Activated naive CD4-positive, alpha-beta T cell treated with anti-CD3 and anti-CD28 coated beads, Interleukin-2, amount 10 ng/mL, durations not matched to agents 7 days and 5 days (primary cell): ENCODE measurements around the gene ABHD17A.
"Not testable (repeated sequence)": the region's sequence is repeated elsewhere in the genome, so short reads cannot be mapped to it uniquely, and the experiment has no call there.

ENCODE experiments used
- CTCF ChIA-PET: fragments of 350-600 bp; sonication (Branson Sonifier 250); formaldehyde crosslinking; loops from one replicate; lab custom pipeline; 2021; ENCODE audit warnings: antibody characterized with exemption; lab: Charles Lee
- DNase-seq: peaks from one replicate; pipeline ENCODE4 v3.0.0-alpha.2; 2020
- H3K27ac Mint-ChIP-seq: one replicate; pipeline ENCODE4 v1.8.0; 2021; ENCODE audit warnings: mild to moderate bottlenecking, moderate library complexity, mixed read lengths
- H3K27me3 Mint-ChIP-seq: one replicate; pipeline ENCODE4 v1.8.0; 2021; ENCODE audit warnings: mild to moderate bottlenecking, mixed read lengths
- H3K36me3 Mint-ChIP-seq: one replicate; pipeline ENCODE4 v1.8.0; 2021; ENCODE audit warnings: mixed read lengths
- H3K4me1 Mint-ChIP-seq: one replicate; pipeline ENCODE4 v1.8.0; 2021; ENCODE audit warnings: mixed read lengths
- H3K4me3 Mint-ChIP-seq: one replicate; pipeline ENCODE4 v1.8.0; 2021; ENCODE audit warnings: mild to moderate bottlenecking, moderate library complexity, mixed read lengths
- H3K9me3 Mint-ChIP-seq: one replicate; pipeline ENCODE4 v1.8.0; 2021; ENCODE audit warnings: mixed read lengths

ABHD17A gene

GRCh38 chr19:1905110-1905862 lies 20.0 kb upstream of the ABHD17A start, which contains the start of the genes ADAT3 and SCAMP4:
TSS of gene ADAT3 (plus strand) at chr19:1905399. CDS start at chr19:1912048, 6,649 bp downstream.
TSS of gene SCAMP4 (plus strand) at chr19:1905399. CDS start at chr19:1915020, 9,621 bp downstream.
- H3K36me3 Mint-ChIP-seq = peaks cover 10% of the 10 kb centered on the region
- peaks cover 67% of the 10 kb centered on the region for H3K4me1 Mint-ChIP-seq
- peak within 1 kb of the TSS; percentile 85 for H3K4me3 Mint-ChIP-seq
- H3K27me3 Mint-ChIP-seq = no peaks in the 10 kb centered on the region
- no peaks in the 10 kb centered on the region for H3K9me3 Mint-ChIP-seq
- peak within 1 kb of the TSS; percentile 91 for H3K27ac Mint-ChIP-seq
- CTCF ChIA-PET = interaction anchor here (1.0 kb wide), 1 partner anchor 18 kb away, joined by 3 read pairs; no protein-coding TSS in a partner anchor
- peak; percentile 99 for DNase-seq

DNA sequence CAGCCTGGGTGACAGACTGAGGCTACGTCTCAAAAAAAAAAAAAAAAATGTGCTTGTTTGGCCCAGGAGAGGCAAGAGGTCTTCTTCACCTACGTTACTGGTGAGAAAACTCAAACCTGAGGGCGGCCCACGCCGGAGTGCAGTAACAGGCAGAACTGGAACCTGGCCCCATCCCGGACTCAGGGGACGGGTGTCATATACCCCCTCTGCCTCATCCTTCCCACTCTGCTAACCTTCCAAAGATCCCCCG lies 19.5 kb upstream of the ABHD17A start:
- Mint-ChIP-seq H3K4me1 (peaks cover 62% of the 10 kb centered on the region), H3K27me3 (no peaks in the 10 kb centered on the region), H3K4me3 (peak overlapping the region; percentile 85), H3K36me3 (peaks cover 9% of the 10 kb centered on the region), H3K27ac (peak overlapping the region; percentile 91), H3K9me3 (no peaks in the 10 kb centered on the region)
- CTCF ChIA-PET = interaction anchor here (1.0 kb wide), 1 partner anchor 18 kb away, joined by 3 read pairs; no protein-coding TSS in a partner anchor
- no peak for DNase-seq

- Mint-ChIP-seq H3K27ac (peak overlapping the region; percentile 91), H3K4me3 (peak overlapping the region; percentile 56), H3K27me3 (no peaks in the 10 kb centered on the region), H3K9me3 (no peaks in the 10 kb centered on the region), H3K36me3 (peaks cover 6% of the 10 kb centered on the region), H3K4me1 (peaks cover 54% of the 10 kb centered on the region)
- CTCF ChIA-PET = interaction anchor here (1.1 kb wide), 1 partner anchor 39 kb away, joined by 4 read pairs; no protein-coding TSS in a partner anchor
- DNase-seq = no peak
Measured at GRCh38 chr19:1902923-1903322, 17.6 kb upstream of the ABHD17A start.

GRCh38 chr19:1901940-1902404 lies 16.7 kb upstream of the ABHD17A start:
- Mint-ChIP-seq H3K27me3 (no peaks in the 10 kb centered on the region), H3K4me3 (no peak overlapping the region), H3K4me1 (peaks cover 59% of the 10 kb centered on the region), H3K27ac (peak overlapping the region; percentile 14), H3K9me3 (no peaks in the 10 kb centered on the region), H3K36me3 (peaks cover 5% of the 10 kb centered on the region)
- CTCF ChIA-PET = no interaction called here
- no peak for DNase-seq

DNA sequence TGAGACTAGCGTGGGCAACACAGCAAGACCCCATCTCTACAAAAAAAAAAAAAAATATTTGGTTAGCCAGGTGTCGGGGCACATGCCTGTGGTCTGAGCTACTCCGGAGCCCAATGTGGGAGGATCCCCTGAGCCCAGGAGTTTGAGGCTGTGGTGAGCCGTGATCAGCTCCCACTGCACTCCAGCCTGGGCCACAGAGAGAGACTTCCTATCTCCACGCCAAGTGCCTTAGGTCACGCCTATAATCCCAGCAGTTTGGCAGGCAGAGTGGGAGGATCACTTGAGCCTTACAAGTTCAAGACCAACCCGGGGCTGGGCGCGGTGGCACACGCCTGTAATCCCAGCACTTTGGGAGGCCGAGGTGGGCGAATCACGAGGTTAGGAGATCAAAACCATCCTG lies 11.2 kb upstream of the ABHD17A start:
- Mint-ChIP-seq H3K27ac (peak overlapping the region; percentile 98), H3K27me3 (no peaks in the 10 kb centered on the region), H3K36me3 (peaks cover 2% of the 10 kb centered on the region), H3K4me1 (peaks cover 51% of the 10 kb centered on the region), H3K9me3 (no peaks in the 10 kb centered on the region), H3K4me3 (peak overlapping the region; percentile 79)
- DNase-seq = no peak
- CTCF ChIA-PET = interaction anchor here (0.6 to 3.9 kb wide), 4 partner anchors 27 to 156 kb away, joined by 3 to 21 read pairs (median 7); no protein-coding TSS in a partner anchor

DNA sequence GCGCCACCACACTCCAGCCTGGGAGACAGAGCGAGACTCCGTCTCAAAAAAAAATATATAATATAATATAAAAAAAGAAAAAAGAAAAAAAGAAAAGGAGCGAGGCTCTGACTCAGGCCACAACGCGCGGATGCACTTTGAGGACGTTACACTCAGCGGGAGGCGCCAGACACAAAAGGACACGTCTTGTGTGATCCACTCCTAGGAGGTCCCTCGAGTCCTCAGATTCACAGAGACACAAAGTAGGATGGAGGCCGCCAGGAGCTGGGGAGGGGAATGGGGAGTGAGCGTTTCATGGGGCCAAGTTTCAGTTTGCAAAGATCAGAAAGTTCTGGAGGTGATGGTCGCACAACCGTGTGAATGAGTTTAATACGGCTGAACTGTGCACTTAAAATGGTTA lies 8.5 kb upstream of the ABHD17A start:
- Mint-ChIP-seq H3K27ac (peak overlapping the region; percentile 82), H3K36me3 (peaks cover 2% of the 10 kb centered on the region), H3K4me1 (peaks cover 53% of the 10 kb centered on the region), H3K9me3 (no peaks in the 10 kb centered on the region), H3K4me3 (no peak overlapping the region), H3K27me3 (no peaks in the 10 kb centered on the region)
- CTCF ChIA-PET = no interaction called here
- DNase-seq = no peak

DNA sequence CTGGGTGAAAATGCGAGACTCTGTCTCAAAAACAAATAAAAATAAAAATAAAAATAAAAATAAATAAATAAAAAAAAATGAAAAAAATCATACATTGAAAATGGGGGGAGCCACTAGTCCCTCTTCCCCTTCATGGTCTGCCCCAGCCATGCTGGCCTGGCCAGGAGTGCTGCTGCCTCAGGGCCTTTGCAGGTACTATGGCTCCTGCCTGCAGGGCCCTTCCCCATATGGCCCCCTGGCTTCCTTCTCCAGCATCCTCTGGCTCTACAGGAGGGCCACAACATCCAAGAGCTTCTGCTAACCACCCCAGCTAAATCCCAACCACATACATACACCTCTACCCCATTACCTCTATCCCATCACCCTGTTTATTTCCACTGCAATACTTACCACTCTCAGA lies 4.6 kb upstream of the ABHD17A start:
- CTCF ChIA-PET = no interaction called here
- peaks cover 2% of the 10 kb centered on the region for H3K36me3 Mint-ChIP-seq

DNA sequence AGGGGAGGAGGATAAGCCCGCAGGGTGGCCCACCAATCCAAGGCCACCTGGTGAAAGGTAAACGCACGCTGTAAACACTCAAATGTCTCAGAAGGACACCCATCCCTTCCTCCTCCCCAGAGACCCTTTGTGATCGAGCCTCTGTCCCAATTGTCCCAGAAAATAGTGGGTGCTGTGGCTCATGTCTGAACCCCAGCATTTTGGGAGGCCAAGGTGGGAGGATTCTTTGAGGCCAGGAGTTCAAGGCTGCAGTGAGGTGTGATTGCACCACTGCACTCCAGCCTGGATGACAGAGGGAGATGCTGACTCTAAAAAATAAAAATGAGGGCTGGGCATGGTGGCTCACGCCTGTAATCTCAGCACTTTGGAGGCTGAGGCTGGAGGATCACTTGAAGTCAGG lies 3.1 kb upstream of the ABHD17A start:
- no peaks in the 10 kb centered on the region for H3K9me3 Mint-ChIP-seq
- CTCF ChIA-PET = no interaction called here
- peaks cover 30% of the 10 kb centered on the region for H3K4me1 Mint-ChIP-seq
- no peak for DNase-seq
- no peak overlapping the region for H3K4me3 Mint-ChIP-seq
- no peak overlapping the region for H3K27ac Mint-ChIP-seq
- no peaks in the 10 kb centered on the region for H3K27me3 Mint-ChIP-seq
- peaks cover 14% of the 10 kb centered on the region for H3K36me3 Mint-ChIP-seq

More for the DNA sequence above, 4.6 kb upstream of the ABHD17A start:
- no peaks in the 10 kb centered on the region for H3K27me3 Mint-ChIP-seq
- H3K9me3 Mint-ChIP-seq = no peaks in the 10 kb centered on the region
- DNase-seq = no peak
- H3K4me3 Mint-ChIP-seq = no peak overlapping the region
- peaks cover 35% of the 10 kb centered on the region for H3K4me1 Mint-ChIP-seq
- H3K27ac Mint-ChIP-seq = no peak overlapping the region

- Mint-ChIP-seq H3K4me1 (peaks cover 44% of the 10 kb centered on the region), H3K36me3 (peaks cover 29% of the 10 kb centered on the region)
- CTCF ChIA-PET = interaction anchor here (0.9 kb wide), 1 partner anchor 37 kb away, joined by 3 read pairs; no protein-coding TSS in a partner anchor
- H3K27ac Mint-ChIP-seq, DNase-seq, H3K9me3 Mint-ChIP-seq, H3K4me3 Mint-ChIP-seq, H3K27me3 Mint-ChIP-seq: not testable (repeated sequence)
Measured at GRCh38 chr19:1886360-1886759, 1.1 kb upstream of the ABHD17A start.

- Mint-ChIP-seq H3K4me3 (peak overlapping the region; percentile 90), H3K9me3 (no peaks in the 10 kb centered on the region), H3K36me3 (peaks cover 34% of the 10 kb centered on the region), H3K27me3 (no peaks in the 10 kb centered on the region), H3K4me1 (peaks cover 48% of the 10 kb centered on the region), H3K27ac (peak overlapping the region; percentile 90)
- DNase-seq = no peak
- CTCF ChIA-PET = interaction anchor here (0.9 to 1.0 kb wide), 2 partner anchors 9 to 20 kb away, joined by 3 read pairs; no protein-coding TSS in a partner anchor
Measured at GRCh38 chr19:1884719-1885334, 469 bp downstream of the ABHD17A start.

GRCh38 chr19:1884291-1884718 lies 991 bp downstream of the ABHD17A start:
- peak overlapping the region; percentile 90 for H3K27ac Mint-ChIP-seq
- H3K36me3 Mint-ChIP-seq = peaks cover 35% of the 10 kb centered on the region
- H3K4me3 Mint-ChIP-seq = peak overlapping the region; percentile 90
- peak; percentile 61 for DNase-seq
- H3K27me3 Mint-ChIP-seq = no peaks in the 10 kb centered on the region
- no peaks in the 10 kb centered on the region for H3K9me3 Mint-ChIP-seq
- CTCF ChIA-PET = interaction anchor here (0.9 kb wide), 1 partner anchor 8 kb away, joined by 3 read pairs; no protein-coding TSS in a partner anchor
- H3K4me1 Mint-ChIP-seq = peaks cover 48% of the 10 kb centered on the region

DNA sequence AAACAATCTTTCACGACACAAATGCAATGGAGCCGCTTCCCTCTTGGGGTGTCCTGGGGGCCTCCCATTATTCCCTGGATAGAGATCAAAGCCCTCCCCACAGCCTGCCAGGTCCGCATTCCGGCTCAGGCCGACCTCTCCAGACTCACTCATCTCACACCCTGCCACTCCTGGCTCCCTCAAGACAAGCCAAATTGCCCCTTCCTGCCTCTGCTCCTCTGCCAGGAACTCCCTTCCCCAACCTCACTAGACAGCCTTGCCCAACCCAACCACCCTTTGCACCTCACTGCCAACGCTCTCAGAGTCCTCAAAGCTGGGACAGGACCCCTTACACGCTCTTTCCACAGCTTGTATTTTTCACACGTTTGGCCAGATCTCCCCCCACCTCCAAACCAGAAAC lies 1.5 kb downstream of the ABHD17A start:
- Mint-ChIP-seq H3K27me3 (no peaks in the 10 kb centered on the region), H3K4me3 (peak overlapping the region; percentile 90), H3K27ac (peak overlapping the region; percentile 90), H3K9me3 (no peaks in the 10 kb centered on the region), H3K36me3 (peaks cover 35% of the 10 kb centered on the region), H3K4me1 (peaks cover 48% of the 10 kb centered on the region)
- CTCF ChIA-PET = interaction anchor here (1.6 kb wide), 1 partner anchor 19 kb away, joined by 5 read pairs; no protein-coding TSS in a partner anchor
- no peak for DNase-seq

DNA sequence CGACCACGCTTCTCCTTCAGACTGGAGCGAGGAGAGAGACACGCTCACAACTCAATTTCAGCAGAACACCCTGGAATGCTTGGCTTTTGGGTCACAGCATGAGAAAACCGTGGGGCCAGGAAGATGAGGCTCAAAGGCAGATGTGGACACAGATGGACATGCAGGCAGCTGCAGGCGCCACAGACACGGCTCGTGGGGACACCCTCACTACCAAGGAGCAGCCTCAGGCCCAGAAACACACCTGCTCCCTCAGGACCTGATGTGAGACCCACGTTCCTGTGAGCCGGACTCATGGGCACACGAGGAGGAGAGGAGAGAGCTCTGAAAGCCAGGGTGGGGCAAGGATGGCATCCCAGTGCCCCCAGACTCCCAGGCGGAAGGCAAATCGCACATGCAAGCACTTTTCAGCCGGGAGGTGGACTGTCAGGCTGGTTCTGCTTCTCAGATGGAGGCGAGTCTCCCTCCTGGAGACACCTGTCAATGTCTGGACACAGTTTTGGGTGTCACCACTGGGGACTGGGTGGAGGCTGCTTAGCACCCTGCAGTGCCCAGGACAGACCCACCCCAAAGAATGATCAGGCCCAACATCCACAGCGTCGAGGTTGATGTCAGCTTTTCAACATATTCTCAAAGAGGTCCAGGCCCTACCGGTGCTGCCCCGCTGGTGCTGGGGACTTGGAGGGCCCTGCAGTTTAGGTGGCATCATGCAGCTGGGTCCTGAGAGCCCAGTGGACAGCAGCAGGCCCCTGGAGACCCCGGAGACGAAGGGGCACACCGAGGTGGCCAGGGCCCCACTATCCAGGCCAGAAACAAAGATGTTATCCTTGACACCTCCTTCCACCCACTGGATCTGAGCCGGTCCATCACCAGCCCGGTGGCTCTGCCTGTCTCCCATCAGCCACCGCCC lies 2.3 kb downstream of the ABHD17A start:
- peaks cover 37% of the 10 kb centered on the region for H3K36me3 Mint-ChIP-seq
- peak overlapping the region; percentile 90 for H3K27ac Mint-ChIP-seq
- peak overlapping the region; percentile 90 for H3K4me3 Mint-ChIP-seq
- H3K4me1 Mint-ChIP-seq = peaks cover 49% of the 10 kb centered on the region
- H3K27me3 Mint-ChIP-seq = no peaks in the 10 kb centered on the region
- H3K9me3 Mint-ChIP-seq = no peaks in the 10 kb centered on the region
- DNase-seq = no peak
- CTCF ChIA-PET = interaction anchor here (0.6 to 1.6 kb wide), 3 partner anchors 12 to 30 kb away, joined by 3 to 5 read pairs (median 4); no protein-coding TSS in a partner anchor
